Measurements from ENCODE around the gene CREG2.

DNA sequence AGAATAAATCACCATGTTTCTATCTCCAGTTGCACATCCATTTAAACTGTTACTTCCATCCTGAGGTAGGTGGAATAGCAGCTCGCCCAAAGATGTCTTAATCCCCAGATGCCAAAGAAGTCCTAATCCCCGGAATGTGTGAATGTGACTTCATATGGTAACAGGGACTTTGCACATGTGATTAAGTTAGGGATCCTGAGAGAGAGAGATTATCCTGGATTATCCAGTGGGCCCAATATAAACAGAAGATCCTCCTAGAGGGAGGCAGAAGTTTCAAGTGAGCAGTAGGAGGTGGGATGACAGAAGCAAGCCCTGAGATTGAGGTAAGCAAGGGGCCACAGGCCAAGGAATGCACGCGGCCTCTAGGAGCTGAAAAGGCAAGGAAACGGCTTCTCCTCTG, 19.8 kb downstream of the CREG2 start:
- TF ChIP-seq, protein P1, sequence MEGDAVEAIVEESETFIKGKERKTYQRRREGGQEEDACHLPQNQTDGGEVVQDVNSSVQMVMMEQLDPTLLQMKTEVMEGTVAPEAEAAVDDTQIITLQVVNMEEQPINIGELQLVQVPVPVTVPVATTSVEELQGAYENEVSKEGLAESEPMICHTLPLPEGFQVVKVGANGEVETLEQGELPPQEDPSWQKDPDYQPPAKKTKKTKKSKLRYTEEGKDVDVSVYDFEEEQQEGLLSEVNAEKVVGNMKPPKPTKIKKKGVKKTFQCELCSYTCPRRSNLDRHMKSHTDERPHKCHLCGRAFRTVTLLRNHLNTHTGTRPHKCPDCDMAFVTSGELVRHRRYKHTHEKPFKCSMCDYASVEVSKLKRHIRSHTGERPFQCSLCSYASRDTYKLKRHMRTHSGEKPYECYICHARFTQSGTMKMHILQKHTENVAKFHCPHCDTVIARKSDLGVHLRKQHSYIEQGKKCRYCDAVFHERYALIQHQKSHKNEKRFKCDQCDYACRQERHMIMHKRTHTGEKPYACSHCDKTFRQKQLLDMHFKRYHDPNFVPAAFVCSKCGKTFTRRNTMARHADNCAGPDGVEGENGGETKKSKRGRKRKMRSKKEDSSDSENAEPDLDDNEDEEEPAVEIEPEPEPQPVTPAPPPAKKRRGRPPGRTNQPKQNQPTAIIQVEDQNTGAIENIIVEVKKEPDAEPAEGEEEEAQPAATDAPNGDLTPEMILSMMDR (IDR thresholded peaks at IDR 0.05), result no peak
- no peak for TF ChIP-seq POLR2A (IDR thresholded peaks at IDR 0.05)
- no peak for TF ChIP-seq POLR2AphosphoS5 (IDR thresholded peaks at IDR 0.05)
- no peak for TF ChIP-seq EP300 (IDR thresholded peaks at IDR 0.05; ENCODE audit: low read depth)

All from transverse colon (tissue), 4 donors.